HG03442 (cell line): Measurements from ENCODE around the gene TSHB.
A peak's percentile ranks its signal among the peaks of the same experiment; 100 is the strongest.

Experiments
- ATAC-seq: cut with Tn5 transposase; IDR thresholded peaks from one replicate; pipeline ENCODE4 v1.9.1; 2021; ENCODE audit warnings: mild to moderate bottlenecking, moderate library complexity; ENCODE audit not compliant: unreplicated experiment

Gene TSHB

DNA sequence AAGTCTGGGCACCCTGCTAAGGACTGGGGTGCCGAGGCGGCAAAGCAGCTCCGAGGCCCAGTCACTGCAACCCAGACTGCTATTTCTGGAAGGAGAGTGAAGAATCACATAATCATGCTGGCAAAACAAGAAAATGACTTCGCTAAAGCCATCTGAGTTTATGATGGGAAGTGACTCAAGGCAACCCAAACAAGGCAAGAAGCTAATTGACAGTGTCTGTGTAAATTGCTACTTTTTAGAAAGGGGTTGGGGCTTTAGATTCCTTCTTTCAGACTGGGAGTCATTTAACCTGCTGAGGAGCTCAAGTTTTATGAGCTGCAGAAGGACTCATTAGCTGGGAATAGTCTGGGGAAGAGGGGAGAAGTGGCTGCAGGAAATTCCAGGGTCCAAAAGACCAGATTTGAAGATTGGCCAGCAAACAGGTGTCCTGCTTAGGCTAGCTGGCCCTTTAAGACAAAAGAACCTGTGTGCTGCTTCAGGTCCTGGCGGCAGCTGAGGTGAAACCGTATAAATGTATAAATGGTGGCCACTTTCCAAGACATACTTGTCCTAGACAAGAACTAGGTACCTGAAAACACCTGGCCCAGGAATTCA, 28.1 kb downstream of the TSHB start:
- ATAC-seq = no peak

DNA sequence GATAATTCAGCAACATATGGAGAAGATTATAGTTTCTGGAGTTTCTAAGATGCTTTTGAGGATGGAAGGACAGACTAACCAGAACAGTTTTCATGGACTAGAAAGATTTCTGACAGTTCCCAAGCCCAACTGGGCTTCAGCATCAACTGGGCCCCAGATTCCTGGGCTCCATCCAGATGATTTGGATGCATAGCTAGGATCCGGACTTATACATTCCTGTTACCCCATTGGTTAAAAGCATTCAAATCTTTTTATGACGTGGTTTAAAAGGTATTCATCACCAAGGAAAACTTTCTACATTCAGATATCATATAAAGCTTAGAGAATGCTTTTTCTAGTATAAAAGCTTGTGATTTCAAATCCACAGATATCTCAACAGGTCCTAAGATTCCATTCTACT, 29.7 kb downstream of the TSHB start:
- no peak for ATAC-seq

DNA sequence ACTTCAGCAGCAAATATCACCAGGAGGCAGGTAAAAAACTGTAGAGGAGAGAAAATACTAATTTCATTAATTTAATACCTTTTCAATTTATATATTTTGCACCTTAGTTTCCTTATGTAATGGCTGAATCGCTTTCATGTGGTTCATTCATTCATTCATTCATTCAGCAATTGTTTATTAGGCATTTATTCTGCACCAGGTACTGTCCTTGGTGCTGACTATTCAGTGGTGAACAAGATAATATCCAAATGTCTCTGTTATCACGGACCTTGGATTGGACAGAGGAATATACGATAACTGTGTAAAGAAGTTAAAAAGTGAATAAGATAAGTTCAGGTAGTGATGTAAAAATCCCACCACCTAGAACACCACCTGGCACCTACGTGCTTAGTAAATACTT, 30.9 kb downstream of the TSHB start:
- ATAC-seq = no peak

DNA sequence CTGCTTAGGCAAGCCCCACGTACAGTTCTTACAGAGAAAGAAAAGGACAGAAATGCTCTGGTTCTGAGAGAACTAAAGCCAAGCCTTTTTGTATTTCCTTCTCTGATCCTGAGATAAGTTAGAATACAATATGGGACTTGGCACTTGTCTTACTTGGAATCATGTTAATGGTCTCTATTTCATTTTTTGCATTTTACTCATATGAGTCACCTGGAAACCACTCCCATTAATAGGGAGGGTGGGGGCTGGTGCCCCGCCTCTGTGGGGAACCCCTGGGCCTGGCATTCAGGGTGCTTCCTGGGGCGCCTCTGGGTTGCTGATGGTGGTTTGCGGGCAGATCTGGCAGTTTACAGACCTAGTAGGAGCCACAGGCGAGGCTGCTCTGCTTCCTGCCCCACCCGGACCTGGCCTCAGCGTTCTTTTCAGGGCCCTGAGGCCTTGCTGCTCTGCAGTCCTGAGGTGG, 32.9 kb downstream of the TSHB start:
- peak; percentile 84 for ATAC-seq

DNA sequence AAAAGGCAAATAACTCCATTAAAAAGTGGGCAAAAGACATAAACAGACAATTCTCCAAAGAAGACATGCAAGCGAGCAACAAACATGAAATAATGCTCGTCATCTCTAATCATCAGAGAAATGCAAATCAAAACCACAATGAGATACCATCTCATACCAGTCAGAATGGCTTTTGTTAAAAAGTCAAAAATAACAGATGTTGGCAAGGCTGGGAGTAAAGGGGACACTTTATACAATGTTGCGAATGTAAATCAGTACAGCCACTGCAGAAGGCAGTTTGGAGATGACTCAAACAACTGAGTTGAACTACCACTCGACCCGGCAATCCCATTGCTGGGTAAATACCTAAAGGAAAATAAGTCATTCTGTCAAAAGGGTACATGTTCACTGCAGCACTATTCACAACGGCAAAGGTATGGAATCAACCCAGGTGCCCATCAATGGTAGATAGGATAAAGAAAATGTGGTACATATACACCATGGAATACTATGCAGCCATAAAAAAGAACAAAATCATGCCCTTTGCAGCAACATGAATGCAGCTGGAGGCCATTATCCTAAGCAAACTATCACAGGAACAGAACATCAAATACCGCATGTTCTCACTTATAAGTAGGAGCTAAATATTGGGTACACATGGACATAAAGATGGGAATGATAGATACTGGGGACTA, 33.7 kb downstream of the TSHB start:
- ATAC-seq = peak; percentile 42

DNA sequence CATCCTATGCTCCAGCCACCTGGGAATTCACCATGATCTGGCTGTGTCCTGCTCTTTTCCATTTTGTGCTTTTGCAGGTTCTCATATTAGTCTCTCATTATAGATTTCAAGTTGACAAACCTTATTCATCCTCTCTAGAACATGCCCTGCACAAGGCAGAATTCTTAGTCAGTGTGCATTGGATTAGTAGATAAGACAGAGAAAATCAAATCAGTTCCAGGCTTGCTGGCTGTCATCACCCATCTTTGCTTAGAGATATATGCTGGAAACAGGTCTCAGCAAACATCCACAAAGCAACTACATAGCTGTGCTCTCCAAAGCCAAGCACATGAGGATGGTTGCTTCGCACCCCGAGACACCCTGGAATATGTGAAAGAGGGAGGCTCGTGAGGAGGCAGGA, 34.8 kb downstream of the TSHB start:
- no peak for ATAC-seq

DNA sequence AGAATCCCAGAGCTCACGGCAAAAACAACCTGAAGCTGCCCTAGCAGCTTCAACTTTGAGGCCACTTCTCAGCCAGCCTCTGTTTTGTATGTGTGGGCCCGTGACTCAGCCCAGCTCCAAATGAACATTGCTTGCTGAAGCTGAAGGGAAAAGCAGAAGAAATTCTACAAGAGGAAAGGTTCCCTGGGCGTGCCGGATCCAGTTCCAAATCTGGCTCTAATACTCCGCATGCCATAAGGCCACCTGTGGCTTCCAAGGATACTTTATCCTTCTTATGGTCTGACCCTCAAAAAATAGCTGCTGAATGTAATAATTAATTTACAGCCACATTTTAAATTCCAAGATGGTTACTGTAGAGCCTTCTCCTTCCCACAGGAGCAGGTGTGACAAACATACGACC, 35.4 kb downstream of the TSHB start:
- no peak for ATAC-seq

DNA sequence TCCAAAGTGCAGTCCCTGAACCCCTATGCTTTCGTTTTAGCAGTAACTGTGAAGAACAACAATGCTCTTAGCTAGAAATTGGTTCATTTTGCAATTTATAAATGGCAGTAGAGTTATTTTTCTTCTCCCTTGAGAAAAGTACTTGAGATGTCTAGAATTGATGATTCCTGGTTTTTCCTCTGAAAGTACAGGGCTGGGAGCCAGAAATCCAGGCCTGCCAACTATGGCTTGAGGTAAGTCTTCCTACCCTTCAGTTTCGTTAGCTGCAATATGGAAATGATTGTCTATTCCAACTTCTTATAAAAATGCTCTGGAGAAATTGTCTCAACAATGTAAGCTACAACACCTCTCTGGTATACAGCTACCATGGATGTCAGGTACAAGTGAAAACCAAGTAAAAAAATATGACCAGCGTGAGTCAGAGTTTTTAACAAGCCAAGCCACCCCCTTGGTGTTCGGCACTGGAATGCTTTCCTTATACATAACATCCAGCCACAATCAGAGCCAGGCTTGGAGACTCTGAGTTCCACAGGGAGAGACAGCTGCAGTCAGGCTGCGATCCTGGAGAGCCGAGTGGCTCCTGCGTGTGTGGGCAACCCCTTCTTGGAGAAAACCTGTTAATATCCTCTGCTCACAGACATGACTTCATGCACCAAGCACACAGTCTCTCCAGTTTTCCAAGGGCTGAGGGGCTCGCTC, 37.7 kb downstream of the TSHB start:
- ATAC-seq = no peak

DNA sequence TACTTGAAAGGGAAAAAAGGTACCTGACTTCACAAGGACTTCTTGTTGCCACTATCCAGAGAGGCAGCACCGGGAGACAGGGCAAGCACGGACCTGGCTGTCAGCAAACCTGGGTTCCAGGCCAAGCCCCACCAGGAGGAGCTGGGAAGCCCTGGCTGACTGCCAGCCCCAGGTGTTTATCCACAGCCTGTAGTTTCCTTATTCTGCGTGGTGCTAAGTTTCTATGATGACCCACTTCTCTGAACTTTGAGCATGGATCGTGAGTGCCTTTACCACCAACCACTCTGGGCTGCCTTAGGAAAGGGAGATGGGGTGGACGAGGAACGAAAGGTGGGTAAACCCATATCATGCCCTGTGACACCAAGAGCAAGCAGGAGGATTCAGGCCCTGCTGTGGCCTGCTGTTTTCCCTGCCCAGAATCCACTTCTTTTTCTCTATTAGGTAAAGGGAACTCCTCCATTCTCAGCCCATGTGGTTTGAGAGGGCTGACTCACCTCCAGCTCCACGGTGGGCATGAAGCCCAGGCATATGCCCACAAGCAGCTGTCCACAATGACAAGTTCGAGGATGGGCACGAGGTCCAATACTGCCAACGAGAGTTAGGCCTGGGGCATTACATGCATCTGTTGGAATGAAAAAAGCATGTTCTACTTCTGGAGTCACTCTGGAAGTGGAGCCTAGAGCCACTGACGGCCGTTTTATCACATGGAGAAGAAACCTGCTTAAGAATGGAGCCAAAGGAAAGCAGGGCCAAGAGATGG, 39.4 kb downstream of the TSHB start:
- ATAC-seq = no peak

DNA sequence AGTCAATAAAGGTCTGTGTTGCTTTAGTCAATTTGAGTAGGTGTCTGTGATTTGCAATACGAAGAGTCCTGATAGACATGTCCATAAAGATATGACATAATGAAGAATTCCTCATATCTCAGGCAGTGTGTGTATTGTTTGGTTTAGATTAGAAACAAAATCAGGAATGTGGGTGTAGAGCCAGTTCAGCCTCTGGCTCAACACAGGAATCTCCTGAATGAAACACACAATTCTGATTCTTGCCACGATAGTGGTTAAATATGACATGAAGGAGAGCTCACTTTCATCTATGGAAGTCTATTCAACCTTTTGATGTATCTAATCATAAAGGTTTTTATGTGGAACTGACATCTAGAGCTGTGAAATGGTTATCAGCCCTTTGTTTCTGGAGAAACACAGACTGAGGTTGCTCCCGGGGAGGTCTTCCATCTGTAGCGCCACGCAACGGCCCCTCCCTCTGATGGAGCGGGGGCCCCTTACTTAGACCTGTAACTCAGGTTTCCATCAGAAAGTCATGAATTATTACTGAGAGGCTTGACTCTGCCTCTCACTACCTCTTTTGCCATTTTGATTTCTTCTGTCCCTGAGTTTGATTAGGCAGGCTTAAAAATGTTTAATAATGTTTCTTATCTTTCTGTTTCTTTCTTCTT, 40.2 kb downstream of the TSHB start:
- no peak for ATAC-seq

DNA sequence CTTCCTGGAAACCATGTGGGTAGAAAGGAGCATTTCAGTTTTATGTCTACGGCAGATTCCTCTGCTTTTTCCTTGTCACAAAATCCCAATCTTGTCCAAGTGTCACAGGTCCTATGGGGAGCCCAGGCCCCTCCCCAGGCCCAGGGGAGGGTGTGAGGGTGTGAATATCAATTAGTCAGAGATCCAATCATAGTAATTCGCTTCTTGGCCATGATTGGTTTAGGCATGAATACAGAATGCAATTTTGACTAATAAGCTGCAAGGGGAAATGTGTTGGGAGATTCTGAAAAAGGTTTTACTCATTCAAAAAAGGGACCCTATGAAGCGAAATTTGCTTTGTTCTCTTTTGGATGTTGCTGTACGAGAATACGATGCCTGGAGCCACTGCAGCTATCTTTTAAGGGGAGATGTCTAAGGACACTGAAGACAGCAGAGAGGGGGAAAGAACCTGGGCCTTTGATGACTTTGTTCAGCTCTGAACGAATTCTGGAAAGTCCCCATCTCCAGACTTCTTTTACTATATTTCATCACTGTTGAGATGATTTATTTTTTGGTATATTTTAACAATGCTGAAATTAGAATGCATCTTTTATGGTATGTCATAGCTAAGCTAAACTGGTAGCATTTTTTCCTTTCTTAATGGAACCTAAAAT, 41.5 kb downstream of the TSHB start:
- ATAC-seq = no peak

DNA sequence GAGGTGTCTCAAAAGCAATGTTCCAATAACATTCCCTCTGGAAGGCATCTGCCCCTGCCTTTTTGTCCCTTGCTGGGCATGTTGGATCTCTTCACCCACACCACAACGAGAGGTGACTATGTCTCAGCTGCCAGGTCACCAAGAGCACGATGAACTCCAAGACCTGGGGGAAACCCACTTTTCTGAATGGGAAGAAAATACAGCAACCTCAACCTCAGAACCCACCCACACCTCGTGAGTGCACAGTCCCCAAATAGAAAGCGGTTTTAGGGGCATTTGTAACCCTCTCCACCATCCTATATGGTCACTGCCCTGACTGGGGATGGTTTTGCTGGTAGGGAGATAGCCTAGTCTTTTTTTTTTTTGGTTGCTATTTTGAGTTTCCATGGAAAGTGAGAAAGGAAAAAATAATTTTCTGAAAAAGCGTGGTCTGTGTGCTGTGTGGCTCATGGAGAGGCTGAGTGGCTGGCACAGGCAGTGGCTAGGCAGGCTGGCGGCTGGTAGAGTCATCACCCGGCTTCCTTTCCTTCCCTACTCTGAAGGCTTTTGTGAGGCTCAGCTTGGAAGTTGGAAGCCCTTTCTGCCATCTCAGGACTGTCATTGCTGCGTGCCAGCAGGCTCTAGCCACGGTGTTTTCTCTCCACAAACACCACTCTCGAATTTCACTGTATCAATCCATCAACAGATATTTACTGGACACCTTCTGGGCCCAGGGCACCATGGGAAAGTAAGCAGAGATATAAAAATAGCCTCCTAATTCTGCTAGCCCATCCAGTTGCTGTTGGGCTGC, 43.9 kb downstream of the TSHB start:
- ATAC-seq = no peak

DNA sequence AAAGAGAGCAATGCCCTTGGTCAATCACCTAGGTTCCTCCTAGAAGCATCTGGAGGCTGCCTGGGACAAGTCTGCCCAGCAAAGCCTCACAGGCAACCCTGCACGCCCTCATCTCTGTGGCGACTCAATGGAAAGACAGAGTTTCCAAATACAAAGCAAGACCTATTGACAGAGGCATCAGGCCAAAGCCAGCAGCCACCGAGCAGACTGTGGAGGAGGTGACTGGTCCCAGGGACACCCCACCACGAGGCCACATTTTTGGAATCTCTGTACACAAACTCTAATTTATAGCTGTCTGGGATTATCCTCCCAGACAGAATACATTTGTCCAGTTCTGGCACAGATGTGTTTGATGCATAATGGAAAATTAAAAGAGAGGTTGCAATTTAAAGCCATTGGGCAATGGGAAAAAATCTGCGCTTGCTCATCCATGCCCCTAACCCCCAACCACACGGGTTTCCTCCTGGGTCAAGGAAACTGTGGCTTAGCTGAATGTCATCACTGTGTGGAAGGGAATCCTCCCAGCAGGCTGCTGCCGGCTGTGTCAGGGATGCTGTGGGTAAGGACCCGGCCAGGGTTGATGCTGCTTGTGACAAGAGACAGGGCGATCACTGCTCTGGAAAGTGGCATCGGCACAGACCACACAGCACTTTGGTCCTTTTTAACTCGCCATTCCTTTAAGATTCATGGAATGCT, 45.4 kb downstream of the TSHB start:
- ATAC-seq = no peak

DNA sequence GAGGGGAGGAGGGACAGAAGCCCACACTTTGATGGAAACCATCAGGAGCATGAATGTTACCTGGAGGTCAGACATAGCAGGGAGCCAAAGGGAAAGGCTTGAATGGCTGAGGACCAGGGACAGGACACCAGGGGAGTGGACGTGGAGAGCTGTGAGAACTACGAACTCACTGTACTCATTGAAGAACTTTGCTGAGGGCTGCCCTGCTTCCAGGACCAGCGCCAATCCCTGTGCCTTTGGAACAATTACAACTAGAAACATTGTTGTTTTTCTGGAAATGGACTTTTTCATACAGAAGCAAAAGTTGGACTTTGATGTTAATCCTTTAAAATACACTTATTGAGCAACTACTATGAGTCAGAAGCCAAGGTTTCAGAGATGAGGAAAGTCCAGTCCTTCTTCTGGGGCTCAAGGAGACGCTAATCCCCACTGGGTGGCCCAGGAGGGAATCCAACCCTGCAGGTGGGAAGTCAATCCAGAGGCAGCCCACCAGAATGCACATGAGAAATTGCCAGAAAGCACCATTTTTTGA, 46.8 kb downstream of the TSHB start:
- ATAC-seq = no peak

DNA sequence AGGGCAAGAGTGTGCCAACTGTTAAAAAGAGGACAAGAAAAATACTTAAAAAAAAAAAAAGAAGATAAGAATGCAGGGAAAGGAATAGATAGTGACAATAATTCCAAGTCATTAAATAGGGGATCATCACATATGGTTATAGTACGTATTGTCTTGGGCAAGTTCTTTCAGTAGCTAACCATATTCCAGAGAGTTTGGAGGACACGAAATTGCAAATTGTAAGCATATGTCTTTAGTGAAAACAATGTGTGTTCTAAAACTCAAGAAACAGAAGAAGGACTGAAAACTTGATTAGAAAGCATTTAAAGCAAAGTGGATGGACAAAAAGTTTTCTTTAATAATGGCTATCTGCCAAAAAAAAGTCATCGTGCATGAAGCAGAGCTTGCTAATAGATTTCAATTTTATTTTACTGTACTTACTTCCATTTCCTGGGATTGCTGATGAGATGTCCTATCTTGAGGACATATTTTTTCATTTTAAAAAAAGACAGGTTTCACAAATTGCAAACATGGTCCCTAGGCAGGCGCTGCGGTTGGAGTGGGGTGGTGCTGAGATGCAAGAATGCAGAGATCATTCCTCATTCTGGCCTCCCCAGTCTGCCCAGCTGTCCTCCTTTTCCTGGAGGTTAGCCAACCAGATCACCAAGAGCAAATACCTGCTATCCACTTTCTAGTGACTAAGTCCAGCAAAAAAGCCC, 47.8 kb downstream of the TSHB start:
- no peak for ATAC-seq

DNA sequence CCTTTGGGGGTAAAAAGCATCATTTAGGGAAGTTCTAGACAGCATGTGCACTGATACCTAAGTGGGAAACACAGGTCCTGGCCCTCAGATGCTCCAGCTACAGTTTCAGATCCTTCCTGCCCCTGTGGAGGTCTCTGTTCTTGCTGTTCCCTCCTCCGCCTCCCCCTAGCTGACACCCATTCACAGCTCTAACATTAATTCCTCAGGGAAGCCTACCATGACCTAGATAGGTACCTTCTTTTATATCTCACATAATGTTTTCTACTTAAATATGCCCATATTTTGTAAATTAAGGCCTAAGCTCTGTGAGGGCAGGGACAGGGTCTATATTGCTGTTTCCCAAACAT, 48.3 kb downstream of the TSHB start:
- ATAC-seq = no peak

DNA sequence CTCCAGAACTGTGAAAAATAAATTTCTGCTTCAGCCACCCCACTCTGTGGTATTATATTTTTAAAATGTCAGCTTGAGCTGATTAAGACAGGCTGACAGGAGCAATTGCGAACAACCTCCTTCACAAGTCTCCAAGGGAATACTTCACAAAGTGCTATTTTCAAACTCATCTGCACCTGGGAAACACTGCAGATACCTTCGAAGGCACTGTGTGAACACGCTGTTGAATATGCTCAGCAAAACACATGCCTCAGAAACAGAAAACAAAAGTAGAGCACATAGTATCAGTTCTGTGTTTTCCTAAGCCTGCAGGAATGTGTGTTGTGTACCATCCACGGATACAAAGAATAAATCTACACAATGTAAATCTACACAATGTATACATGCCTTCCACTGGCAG, 49.1 kb downstream of the TSHB start:
- no peak for ATAC-seq

DNA sequence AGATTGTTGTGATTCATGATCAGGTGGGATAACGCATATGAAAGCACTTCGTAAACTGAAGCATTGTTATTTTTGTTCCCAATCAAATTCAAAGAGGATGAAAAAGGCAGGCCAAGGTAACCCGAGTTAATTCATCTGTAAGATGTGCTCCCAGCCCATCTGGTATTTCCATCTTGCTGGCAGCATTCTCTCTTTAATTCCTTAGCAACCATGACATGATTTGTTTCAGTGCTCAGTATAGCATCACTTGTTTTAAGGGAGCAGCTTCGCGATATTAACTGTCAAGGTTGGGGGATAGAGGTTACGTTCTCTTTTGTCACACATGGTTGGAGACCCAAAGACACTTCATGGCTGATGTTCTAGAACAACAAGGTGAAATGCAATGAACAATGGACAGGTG, 53.3 kb downstream of the TSHB start:
- ATAC-seq = no peak
